ENCODE measurements around the gene WDR45.

DNA sequence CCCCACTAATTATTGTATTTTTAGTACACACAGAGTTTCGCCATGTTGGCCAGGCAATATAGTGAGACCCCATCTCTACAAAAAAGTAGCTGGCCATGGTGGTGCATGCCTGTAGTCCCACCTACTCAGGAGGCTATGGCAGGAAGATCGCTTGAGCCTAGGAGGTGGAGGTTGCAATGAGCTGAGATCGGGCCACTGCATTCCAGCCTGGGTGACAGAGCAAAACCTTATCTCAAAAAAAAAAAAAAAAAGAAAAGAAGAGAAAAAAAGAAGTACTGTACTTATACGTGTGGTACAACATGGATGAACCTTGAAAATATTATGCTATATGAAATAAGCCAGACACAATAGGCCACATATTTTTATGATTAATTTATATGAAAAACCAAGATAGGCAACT lies 9.9 kb upstream of the WDR45 start:
- no peak for TF ChIP-seq POLR2A (IDR thresholded peaks at IDR 0.05)
- TF ChIP-seq, protein P1, sequence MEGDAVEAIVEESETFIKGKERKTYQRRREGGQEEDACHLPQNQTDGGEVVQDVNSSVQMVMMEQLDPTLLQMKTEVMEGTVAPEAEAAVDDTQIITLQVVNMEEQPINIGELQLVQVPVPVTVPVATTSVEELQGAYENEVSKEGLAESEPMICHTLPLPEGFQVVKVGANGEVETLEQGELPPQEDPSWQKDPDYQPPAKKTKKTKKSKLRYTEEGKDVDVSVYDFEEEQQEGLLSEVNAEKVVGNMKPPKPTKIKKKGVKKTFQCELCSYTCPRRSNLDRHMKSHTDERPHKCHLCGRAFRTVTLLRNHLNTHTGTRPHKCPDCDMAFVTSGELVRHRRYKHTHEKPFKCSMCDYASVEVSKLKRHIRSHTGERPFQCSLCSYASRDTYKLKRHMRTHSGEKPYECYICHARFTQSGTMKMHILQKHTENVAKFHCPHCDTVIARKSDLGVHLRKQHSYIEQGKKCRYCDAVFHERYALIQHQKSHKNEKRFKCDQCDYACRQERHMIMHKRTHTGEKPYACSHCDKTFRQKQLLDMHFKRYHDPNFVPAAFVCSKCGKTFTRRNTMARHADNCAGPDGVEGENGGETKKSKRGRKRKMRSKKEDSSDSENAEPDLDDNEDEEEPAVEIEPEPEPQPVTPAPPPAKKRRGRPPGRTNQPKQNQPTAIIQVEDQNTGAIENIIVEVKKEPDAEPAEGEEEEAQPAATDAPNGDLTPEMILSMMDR (IDR thresholded peaks at IDR 0.05) = no peak
